GM19043 (cell line): ENCODE measurements around the gene GABRB2.
A peak's percentile ranks its signal among the peaks of the same experiment; 100 is the strongest.
"Not testable (repeated sequence)": the region's sequence is repeated elsewhere in the genome, so short reads cannot be mapped to it uniquely, and the experiment has no call there.

Experiments used
- ATAC-seq: cut with Tn5 transposase; IDR thresholded peaks from one replicate; pipeline ENCODE4 v1.9.1; 2021; ENCODE audit warnings: low read depth; ENCODE audit not compliant: unreplicated experiment

Gene GABRB2

DNA sequence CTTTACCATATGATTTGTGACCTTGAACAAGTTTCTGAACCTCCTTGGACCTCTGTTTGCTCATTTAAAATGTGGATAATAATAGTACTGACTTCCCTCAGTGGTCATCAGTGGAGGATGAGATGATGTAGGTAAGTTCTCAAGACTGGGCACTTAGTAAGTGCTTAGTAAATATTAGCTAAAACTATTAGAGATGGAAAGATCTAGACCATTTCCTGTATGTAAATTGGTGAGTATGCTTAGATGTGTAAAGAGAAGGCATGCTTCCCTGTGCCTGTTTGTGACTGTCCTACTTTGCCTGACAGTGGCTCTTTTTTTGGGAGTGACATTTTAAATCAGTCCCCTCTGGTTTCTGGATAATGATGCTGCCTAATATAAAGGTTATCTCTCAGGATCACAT is 288.1 kb downstream of the GABRB2 start:
- peak; percentile 48 for ATAC-seq

GRCh38 chr5:161256957-161257356 is 289.6 kb downstream of the GABRB2 start:
- ATAC-seq, result no peak

GRCh38 chr5:161252955-161253354 is 293.6 kb downstream of the GABRB2 start:
- ATAC-seq, result not testable (repeated sequence)

DNA sequence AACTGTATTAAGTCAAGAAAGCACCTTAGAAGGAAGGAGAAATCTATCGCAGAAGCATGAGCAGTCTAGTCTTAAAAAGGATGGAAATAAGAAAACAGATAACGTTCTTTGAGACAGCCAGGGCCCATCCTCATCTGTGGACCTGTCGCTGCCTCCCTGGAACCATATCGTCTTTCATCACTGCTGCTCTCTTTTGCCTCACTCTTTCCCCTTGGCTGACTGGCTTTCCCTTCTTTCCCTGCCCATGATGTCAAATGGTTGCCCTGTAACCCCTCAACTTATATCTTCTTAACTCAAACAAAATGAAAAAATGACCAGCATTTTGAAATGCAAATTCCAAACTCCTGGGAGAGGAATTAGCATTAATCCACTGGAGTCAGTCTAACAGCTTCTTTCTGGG is 299.8 kb downstream of the GABRB2 start:
- no peak for ATAC-seq

DNA sequence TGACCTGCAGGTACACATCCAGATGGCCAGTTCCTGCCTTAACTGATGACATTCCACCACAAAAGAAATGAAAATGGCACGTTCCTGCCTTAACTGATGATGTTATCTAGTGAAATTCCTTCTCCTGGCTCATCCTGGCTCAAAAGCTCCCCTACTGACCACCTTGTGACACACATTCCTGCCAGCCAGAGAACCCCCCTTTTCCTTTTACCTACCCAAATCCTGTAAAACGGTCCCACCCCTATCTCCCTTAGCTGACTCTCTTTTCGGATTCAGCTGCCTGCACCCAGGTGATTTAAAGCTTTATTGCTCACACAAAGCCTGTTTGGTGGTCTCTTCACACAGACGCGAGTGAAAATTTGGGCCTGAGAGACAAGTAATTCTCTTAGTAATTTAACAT is 300.7 kb downstream of the GABRB2 start:
- ATAC-seq, result not testable (repeated sequence)
